ENCODE results near the gene FBXO9.
"Not testable (repeated sequence)": the region's sequence is repeated elsewhere in the genome, so short reads cannot be mapped to it uniquely, and the experiment has no call there.

FBXO9 gene

GRCh38 chr6:53062169-53062539, 3.0 kb upstream of the FBXO9 start:
- TF ChIP-seq CSDC2 (CRISPR knock-in tag; IDR thresholded peaks at IDR 0.05) (no peak), OSR1 (CRISPR knock-in tag; IDR thresholded peaks at IDR 0.05) (no peak), ZC3H10 (CRISPR knock-in tag; IDR thresholded peaks at IDR 0.05) (no peak), ESRRG (CRISPR knock-in tag; IDR thresholded peaks at IDR 0.05) (no peak), RARB (CRISPR knock-in tag; IDR thresholded peaks at IDR 0.05) (no peak), ZNF70 (CRISPR knock-in tag; IDR thresholded peaks at IDR 0.05) (no peak), ZNF565 (CRISPR knock-in tag; conservative IDR thresholded peaks at IDR 0.05; ENCODE audit: low read depth) (no peak), ZNF8 (CRISPR knock-in tag; IDR thresholded peaks at IDR 0.05) (no peak), ZFP30 (CRISPR knock-in tag; IDR thresholded peaks at IDR 0.05) (no peak), GLIS3 (CRISPR knock-in tag; IDR thresholded peaks at IDR 0.05) (no peak), TCF4 (CRISPR knock-in tag; IDR thresholded peaks at IDR 0.05; ENCODE audit: borderline replicate concordance) (no peak), PPARA (CRISPR knock-in tag; IDR thresholded peaks at IDR 0.05; ENCODE audit: borderline replicate concordance) (no peak), TOX (CRISPR knock-in tag; IDR thresholded peaks at IDR 0.05; ENCODE audit: borderline replicate concordance) (no peak), ISL1 (CRISPR knock-in tag; IDR thresholded peaks at IDR 0.05) (no peak), BACH2 (CRISPR knock-in tag; IDR thresholded peaks at IDR 0.05; ENCODE audit: borderline replicate concordance) (no peak)
- TF ChIP-seq, protein P1, sequence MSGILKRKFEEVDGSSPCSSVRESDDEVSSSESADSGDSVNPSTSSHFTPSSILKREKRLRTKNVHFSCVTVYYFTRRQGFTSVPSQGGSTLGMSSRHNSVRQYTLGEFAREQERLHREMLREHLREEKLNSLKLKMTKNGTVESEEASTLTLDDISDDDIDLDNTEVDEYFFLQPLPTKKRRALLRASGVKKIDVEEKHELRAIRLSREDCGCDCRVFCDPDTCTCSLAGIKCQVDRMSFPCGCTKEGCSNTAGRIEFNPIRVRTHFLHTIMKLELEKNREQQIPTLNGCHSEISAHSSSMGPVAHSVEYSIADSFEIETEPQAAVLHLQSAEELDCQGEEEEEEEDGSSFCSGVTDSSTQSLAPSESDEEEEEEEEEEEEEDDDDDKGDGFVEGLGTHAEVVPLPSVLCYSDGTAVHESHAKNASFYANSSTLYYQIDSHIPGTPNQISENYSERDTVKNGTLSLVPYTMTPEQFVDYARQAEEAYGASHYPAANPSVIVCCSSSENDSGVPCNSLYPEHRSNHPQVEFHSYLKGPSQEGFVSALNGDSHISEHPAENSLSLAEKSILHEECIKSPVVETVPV (CRISPR knock-in tag; IDR thresholded peaks at IDR 0.05), result no peak
- TF ChIP-seq, protein P2, sequence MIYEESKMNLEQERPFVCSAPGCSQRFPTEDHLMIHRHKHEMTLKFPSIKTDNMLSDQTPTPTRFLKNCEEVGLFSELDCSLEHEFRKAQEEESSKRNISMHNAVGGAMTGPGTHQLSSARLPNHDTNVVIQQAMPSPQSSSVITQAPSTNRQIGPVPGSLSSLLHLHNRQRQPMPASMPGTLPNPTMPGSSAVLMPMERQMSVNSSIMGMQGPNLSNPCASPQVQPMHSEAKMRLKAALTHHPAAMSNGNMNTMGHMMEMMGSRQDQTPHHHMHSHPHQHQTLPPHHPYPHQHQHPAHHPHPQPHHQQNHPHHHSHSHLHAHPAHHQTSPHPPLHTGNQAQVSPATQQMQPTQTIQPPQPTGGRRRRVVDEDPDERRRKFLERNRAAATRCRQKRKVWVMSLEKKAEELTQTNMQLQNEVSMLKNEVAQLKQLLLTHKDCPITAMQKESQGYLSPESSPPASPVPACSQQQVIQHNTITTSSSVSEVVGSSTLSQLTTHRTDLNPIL (CRISPR knock-in tag; IDR thresholded peaks at IDR 0.05; ENCODE audit: low read depth), result no peak
- TF ChIP-seq, protein P3, sequence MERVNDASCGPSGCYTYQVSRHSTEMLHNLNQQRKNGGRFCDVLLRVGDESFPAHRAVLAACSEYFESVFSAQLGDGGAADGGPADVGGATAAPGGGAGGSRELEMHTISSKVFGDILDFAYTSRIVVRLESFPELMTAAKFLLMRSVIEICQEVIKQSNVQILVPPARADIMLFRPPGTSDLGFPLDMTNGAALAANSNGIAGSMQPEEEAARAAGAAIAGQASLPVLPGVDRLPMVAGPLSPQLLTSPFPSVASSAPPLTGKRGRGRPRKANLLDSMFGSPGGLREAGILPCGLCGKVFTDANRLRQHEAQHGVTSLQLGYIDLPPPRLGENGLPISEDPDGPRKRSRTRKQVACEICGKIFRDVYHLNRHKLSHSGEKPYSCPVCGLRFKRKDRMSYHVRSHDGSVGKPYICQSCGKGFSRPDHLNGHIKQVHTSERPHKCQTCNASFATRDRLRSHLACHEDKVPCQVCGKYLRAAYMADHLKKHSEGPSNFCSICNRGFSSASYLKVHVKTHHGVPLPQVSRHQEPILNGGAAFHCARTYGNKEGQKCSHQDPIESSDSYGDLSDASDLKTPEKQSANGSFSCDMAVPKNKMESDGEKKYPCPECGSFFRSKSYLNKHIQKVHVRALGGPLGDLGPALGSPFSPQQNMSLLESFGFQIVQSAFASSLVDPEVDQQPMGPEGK (CRISPR knock-in tag; IDR thresholded peaks at IDR 0.05; ENCODE audit: borderline replicate concordance), result no peak
- TF ChIP-seq, protein P4, sequence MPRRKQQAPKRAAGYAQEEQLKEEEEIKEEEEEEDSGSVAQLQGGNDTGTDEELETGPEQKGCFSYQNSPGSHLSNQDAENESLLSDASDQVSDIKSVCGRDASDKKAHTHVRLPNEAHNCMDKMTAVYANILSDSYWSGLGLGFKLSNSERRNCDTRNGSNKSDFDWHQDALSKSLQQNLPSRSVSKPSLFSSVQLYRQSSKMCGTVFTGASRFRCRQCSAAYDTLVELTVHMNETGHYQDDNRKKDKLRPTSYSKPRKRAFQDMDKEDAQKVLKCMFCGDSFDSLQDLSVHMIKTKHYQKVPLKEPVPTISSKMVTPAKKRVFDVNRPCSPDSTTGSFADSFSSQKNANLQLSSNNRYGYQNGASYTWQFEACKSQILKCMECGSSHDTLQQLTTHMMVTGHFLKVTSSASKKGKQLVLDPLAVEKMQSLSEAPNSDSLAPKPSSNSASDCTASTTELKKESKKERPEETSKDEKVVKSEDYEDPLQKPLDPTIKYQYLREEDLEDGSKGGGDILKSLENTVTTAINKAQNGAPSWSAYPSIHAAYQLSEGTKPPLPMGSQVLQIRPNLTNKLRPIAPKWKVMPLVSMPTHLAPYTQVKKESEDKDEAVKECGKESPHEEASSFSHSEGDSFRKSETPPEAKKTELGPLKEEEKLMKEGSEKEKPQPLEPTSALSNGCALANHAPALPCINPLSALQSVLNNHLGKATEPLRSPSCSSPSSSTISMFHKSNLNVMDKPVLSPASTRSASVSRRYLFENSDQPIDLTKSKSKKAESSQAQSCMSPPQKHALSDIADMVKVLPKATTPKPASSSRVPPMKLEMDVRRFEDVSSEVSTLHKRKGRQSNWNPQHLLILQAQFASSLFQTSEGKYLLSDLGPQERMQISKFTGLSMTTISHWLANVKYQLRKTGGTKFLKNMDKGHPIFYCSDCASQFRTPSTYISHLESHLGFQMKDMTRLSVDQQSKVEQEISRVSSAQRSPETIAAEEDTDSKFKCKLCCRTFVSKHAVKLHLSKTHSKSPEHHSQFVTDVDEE (CRISPR knock-in tag; IDR thresholded peaks at IDR 0.05), result no peak
- TF ChIP-seq, protein P5, sequence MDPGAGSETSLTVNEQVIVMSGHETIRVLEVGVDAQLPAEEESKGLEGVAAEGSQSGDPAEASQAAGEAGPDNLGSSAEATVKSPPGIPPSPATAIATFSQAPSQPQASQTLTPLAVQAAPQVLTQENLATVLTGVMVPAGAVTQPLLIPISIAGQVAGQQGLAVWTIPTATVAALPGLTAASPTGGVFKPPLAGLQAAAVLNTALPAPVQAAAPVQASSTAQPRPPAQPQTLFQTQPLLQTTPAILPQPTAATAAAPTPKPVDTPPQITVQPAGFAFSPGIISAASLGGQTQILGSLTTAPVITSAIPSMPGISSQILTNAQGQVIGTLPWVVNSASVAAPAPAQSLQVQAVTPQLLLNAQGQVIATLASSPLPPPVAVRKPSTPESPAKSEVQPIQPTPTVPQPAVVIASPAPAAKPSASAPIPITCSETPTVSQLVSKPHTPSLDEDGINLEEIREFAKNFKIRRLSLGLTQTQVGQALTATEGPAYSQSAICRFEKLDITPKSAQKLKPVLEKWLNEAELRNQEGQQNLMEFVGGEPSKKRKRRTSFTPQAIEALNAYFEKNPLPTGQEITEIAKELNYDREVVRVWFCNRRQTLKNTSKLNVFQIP (CRISPR knock-in tag; IDR thresholded peaks at IDR 0.05; ENCODE audit: borderline replicate concordance, low read depth), result no peak
- no peak for ATAC-seq

GRCh38 chr6:53064255-53064654, 949 bp upstream of the FBXO9 start:
- ATAC-seq, result not testable (repeated sequence)

GRCh38 chr6:53064726-53065265, 408 bp upstream of the FBXO9 start:
- TF ChIP-seq CSDC2 (CRISPR knock-in tag; IDR thresholded peaks at IDR 0.05), result peak; percentile 21; the same call in 1 of the 2 replicates
- TF ChIP-seq, protein P2 (CRISPR knock-in tag; IDR thresholded peaks at IDR 0.05; ENCODE audit: low read depth), result no peak
- ATAC-seq, result peak; percentile 77

Data from SK-N-SH treated with all-trans-retinoic acid at 6 μM for 48 hours (cell line).